AG20443 (cell line): Measurements from ENCODE around the gene USH1G.
"Not testable (repeated sequence)": the region's sequence is repeated elsewhere in the genome, so short reads cannot be mapped to it uniquely, and the experiment has no call there.

Experiments
- DNase-seq: peaks from one replicate; pipeline ENCODE4 v3.0.0; 2012; ENCODE audit warnings: low spot score, mixed read lengths

The USH1G gene

GRCh38 chr17:74873874-74874614 is 49.0 kb downstream of the USH1G start:
- no peak for DNase-seq

- peak; percentile 99 for DNase-seq
Observed at GRCh38 chr17:74873037-74873873, 49.8 kb downstream of the USH1G start.

GRCh38 chr17:74872313-74873036 is 50.6 kb downstream of the USH1G start, which contains the start of gene FDXR:
Gene FDXR, minus strand, starts transcription at chr17:74872994. Its CDS starts 50 bp downstream, at chr17:74872944.
- no peak for DNase-seq

- DNase-seq = no peak
Observed at GRCh38 chr17:74871356-74872076, 51.5 kb downstream of the USH1G start.

- peak; percentile 56 for DNase-seq
Observed at GRCh38 chr17:74870512-74870911, 52.5 kb downstream of the USH1G start.

GRCh38 chr17:74870028-74870427 is 53.0 kb downstream of the USH1G start:
- not testable (repeated sequence) for DNase-seq

GRCh38 chr17:74868908-74869255 is 54.2 kb downstream of the USH1G start:
- DNase-seq = no peak

GRCh38 chr17:74868251-74868907 is 54.7 kb downstream of the USH1G start:
- DNase-seq = no peak

- DNase-seq = no peak
Observed at GRCh38 chr17:74866198-74866835, 56.7 kb downstream of the USH1G start.
